GM10248 (cell line): ENCODE results near the gene CLEC11A.
"Not testable (repeated sequence)": the region's sequence is repeated elsewhere in the genome, so short reads cannot be mapped to it uniquely, and the experiment has no call there.

ENCODE experiments used
- CTCF ChIA-PET: fragments of 300-600 bp; sonication (Branson Sonifier 250); formaldehyde crosslinking; extraction: SDS; loops from one replicate; lab custom pipeline; 2021; ENCODE audit warnings: antibody characterized with exemption; lab: Yijun Ruan, JAX
- POLR2A ChIA-PET: fragments of 350-650 bp; sonication (Branson Sonifier 250); formaldehyde crosslinking; extraction: SDS; loops from one replicate; lab custom pipeline; 2020; ENCODE audit warnings: antibody characterized with exemption; lab: Yijun Ruan, JAX
- DNase-seq: peaks from one replicate; pipeline ENCODE4 v3.0.0; 2012; ENCODE audit errors: extremely low spot score
- CTCF ChIP-seq: IDR thresholded peaks from 2 replicates; pipeline ENCODE4 v1.5.1; 2012; ENCODE audit warnings: mild to moderate bottlenecking, low read depth; ENCODE audit errors: extremely low read depth, missing control alignments, control extremely low read depth

Gene CLEC11A

GRCh38 chr19:50753879-50754278, 30.7 kb downstream of the CLEC11A start:
- DNase-seq, result no peak
- ChIA-PET CTCF (interaction anchor here (1.2 kb wide), 1 partner anchor 216 kb away, joined by 3 read pairs; no protein-coding TSS in a partner anchor), POLR2A (interaction anchor here (0.7 kb wide), 1 partner anchor 132 kb away, joined by 4 read pairs; no protein-coding TSS in a partner anchor)
- no peak for TF ChIP-seq CTCF

GRCh38 chr19:50756244-50756643, 33.1 kb downstream of the CLEC11A start:
- CTCF ChIA-PET, POLR2A ChIA-PET, DNase-seq: not testable (repeated sequence)

GRCh38 chr19:50757624-50758023, 34.5 kb downstream of the CLEC11A start:
- CTCF ChIA-PET, DNase-seq, POLR2A ChIA-PET: not testable (repeated sequence)

- POLR2A ChIA-PET, DNase-seq: not testable (repeated sequence)
- CTCF ChIA-PET, result interaction anchor here (0.9 kb wide), 1 partner anchor 163 kb away, joined by 3 read pairs; no protein-coding TSS in a partner anchor
Observed at GRCh38 chr19:50759076-50759475, 35.9 kb downstream of the CLEC11A start.

- POLR2A ChIA-PET, result no interaction called here
- no peak for DNase-seq
- TF ChIP-seq CTCF, result no peak
- CTCF ChIA-PET, result interaction anchor here (0.9 to 1.3 kb wide), 2 partner anchors 162 kb away, joined by 3 to 4 read pairs; no protein-coding TSS in a partner anchor
Observed at GRCh38 chr19:50759886-50760285, 36.7 kb downstream of the CLEC11A start.

- POLR2A ChIA-PET, DNase-seq: not testable (repeated sequence)
- CTCF ChIA-PET, result interaction anchor here (1.2 kb wide), 1 partner anchor 22 kb away, joined by 4 read pairs; no protein-coding TSS in a partner anchor
Observed at GRCh38 chr19:50761501-50761900, 38.3 kb downstream of the CLEC11A start.

GRCh38 chr19:50763521-50763920, 40.4 kb downstream of the CLEC11A start:
- POLR2A ChIA-PET, CTCF ChIA-PET, DNase-seq: not testable (repeated sequence)

- CTCF ChIA-PET, result no interaction called here
- no peak for TF ChIP-seq CTCF
- no peak for DNase-seq
Observed at GRCh38 chr19:50764409-50764808, 41.2 kb downstream of the CLEC11A start.

GRCh38 chr19:50766746-50767145, 43.6 kb downstream of the CLEC11A start:
- ChIA-PET POLR2A (interaction anchor here (0.7 kb wide), 1 partner anchor 474 kb away, joined by 3 read pairs; no protein-coding TSS in a partner anchor), CTCF (interaction anchor here (1.0 to 1.2 kb wide), 3 partner anchors 16 to 211 kb away, joined by 3 read pairs; no protein-coding TSS in a partner anchor)
- DNase-seq, result not testable (repeated sequence)

More at GRCh38 chr19:50764409-50764808, 41.2 kb downstream of the CLEC11A start:
- POLR2A ChIA-PET, result no interaction called here

- POLR2A ChIA-PET, DNase-seq, CTCF ChIA-PET: not testable (repeated sequence)
Observed at GRCh38 chr19:50767263-50767662, 44.1 kb downstream of the CLEC11A start.
